ENCODE data around the gene CYP4F12.

GRCh38 chr19:15656467-15656866 is 16.4 kb upstream of the CYP4F12 start:
- no peak for TF ChIP-seq BHLHE40 (IDR thresholded peaks at IDR 0.05; ENCODE audit: low read depth, low read length)
- no peak for TF ChIP-seq CTCF (conservative IDR thresholded peaks at IDR 0.05; ENCODE audit: low read depth, low read length)
- TF ChIP-seq MAFK (IDR thresholded peaks at IDR 0.05; ENCODE audit: low read depth, low read length), result no peak
- no peak for TF ChIP-seq CEBPB (IDR thresholded peaks at IDR 0.05; ENCODE audit: low read depth, low read length)
- TF ChIP-seq POLR2A (IDR thresholded peaks at IDR 0.05; ENCODE audit: low read depth, low read length), result no peak
- no peak for TF ChIP-seq MAZ (IDR thresholded peaks at IDR 0.05; ENCODE audit: borderline replicate concordance, low read depth, low read length)
- no peak for TF ChIP-seq SMC3 (IDR thresholded peaks at IDR 0.05; ENCODE audit: low read depth, low read length)
- TF ChIP-seq RCOR1 (IDR thresholded peaks at IDR 0.05; ENCODE audit: insufficient replicate concordance, low read length), result no peak
- TF ChIP-seq MXI1 (IDR thresholded peaks at IDR 0.05; ENCODE audit: borderline replicate concordance, low read depth, low read length), result no peak
- TF ChIP-seq NFE2L2 (IDR thresholded peaks at IDR 0.05; ENCODE audit: low read depth, low read length), result no peak
- TF ChIP-seq RFX5 (IDR thresholded peaks at IDR 0.05; ENCODE audit: low read depth, low read length), result no peak
- TF ChIP-seq RAD21 (IDR thresholded peaks at IDR 0.05; ENCODE audit: low read length), result no peak
- TF ChIP-seq FOS (IDR thresholded peaks at IDR 0.05; ENCODE audit: low read depth, low read length), result no peak
- TF ChIP-seq CHD1 (IDR thresholded peaks at IDR 0.05; ENCODE audit: low read depth, low read length), result no peak

All from IMR-90 (cell line).